ENCODE measurements around the gene PDS5B. TPM values are rescaled to one million over a fixed set of nuclear protein-coding genes. Genes with fewer than 3 reads are reported as not detected.

PDS5B gene
- total RNA-seq, 4 donors from 2014 or later = 37.1 to 78.9 (median 44.9) TPM

DNA sequence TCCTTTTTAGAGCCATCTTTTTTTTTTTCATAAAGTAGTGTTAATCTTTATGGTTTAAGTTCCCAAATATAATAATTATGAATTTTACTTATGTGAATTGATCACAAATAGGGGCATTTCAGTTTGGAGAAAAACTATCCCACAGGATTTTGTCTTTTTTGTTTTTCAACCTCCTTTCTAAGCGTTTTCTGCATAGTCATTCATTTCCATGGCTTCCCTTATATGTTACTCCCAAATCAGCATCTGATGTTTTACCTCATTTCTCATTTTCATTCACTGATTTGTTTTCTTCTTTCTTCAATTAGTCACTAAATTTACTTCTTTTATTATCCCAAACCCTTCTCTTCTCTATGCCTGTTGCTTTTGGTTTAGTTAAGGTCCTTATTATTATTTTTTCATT, 24.7 kb downstream of the PDS5B start:
- no peak for ATAC-seq
- Histone ChIP-seq H3K27me3 (no peaks in the 10 kb centered on the region), H3K4me3 (no peak overlapping the region), H3K27ac (no peak overlapping the region), H3K36me3 (no peaks in the 10 kb centered on the region), H3K4me1 (peaks cover 0 to 23% (median 0%) of the 10 kb centered on the region in 3 donors), H3K9me3 (peaks cover 0 to 11% (median 0%) of the 10 kb centered on the region in 3 donors)
- no peak for TF ChIP-seq POLR2A (IDR thresholded peaks at IDR 0.05)
- no peak for TF ChIP-seq CTCF (IDR thresholded peaks at IDR 0.05)
- TF ChIP-seq EP300 (IDR thresholded peaks at IDR 0.05) = no peak
- TF ChIP-seq POLR2AphosphoS5 (IDR thresholded peaks at IDR 0.05) = no peak
- 77 to 89% methylated on average over 1 of the region's 1 CpG for WGBS, 2 donors (ENCODE audit: low coverage in 1 of 2)

GRCh38 chr13:32616883-32617511, 30.7 kb downstream of the PDS5B start:
- no peak for TF ChIP-seq EP300 (IDR thresholded peaks at IDR 0.05)
- TF ChIP-seq POLR2A (IDR thresholded peaks at IDR 0.05) = no peak
- no peak for TF ChIP-seq POLR2AphosphoS5 (IDR thresholded peaks at IDR 0.05)
- no peak for TF ChIP-seq CTCF (IDR thresholded peaks at IDR 0.05)
- 60 to 74% methylated on average over 5 of the region's 5 CpGs for WGBS, 2 donors (ENCODE audit: low coverage in 1 of 2)
- Histone ChIP-seq H3K4me1 (peaks cover 0 to 27% (median 0%) of the 10 kb centered on the region in 3 donors), H3K27ac (no peak overlapping the region), H3K27me3 (no peaks in the 10 kb centered on the region), H3K9me3 (no peaks in the 10 kb centered on the region), H3K4me3 (no peak overlapping the region), H3K36me3 (no peaks in the 10 kb centered on the region)
- no peak for ATAC-seq

DNA sequence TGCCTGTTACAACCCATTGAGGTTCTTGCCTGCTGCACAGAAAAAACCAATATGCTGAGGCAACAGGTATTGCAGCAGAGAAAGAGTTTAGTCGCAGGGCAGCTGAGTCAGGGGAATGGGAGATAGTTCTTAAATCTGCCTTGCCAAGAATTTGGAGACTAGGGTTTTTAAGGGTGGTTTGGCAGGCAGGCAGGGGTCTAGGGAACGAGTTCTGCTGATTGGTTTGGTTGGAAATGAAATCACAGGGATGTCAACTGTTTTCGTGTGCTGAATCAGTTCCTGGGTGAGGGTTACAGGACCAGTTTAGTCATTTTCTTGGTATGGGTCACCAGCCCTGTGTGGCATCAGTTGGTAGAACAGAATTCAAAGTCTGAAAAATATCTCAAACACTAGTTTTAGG, 36.6 kb downstream of the PDS5B start:
- peaks cover 0 to 10% (median 0%) of the 10 kb centered on the region in 3 donors for H3K9me3 ChIP-seq
- no peak overlapping the region for H3K27ac ChIP-seq
- no peak for TF ChIP-seq CTCF (IDR thresholded peaks at IDR 0.05)
- TF ChIP-seq POLR2AphosphoS5 (IDR thresholded peaks at IDR 0.05) = no peak
- no peak for TF ChIP-seq POLR2A (IDR thresholded peaks at IDR 0.05)
- no peaks in the 10 kb centered on the region for H3K27me3 ChIP-seq
- WGBS, 2 donors (ENCODE audit: low coverage in 1 of 2) = 83 to 96% methylated on average over 1 to 3 of the region's 3 CpGs
- H3K4me3 ChIP-seq = no peak overlapping the region
- no peak for ATAC-seq
- H3K36me3 ChIP-seq = no peaks in the 10 kb centered on the region
- peaks cover 0 to 58% (median 7%) of the 10 kb centered on the region in 3 donors for H3K4me1 ChIP-seq

- Histone ChIP-seq H3K36me3 (no peaks in the 10 kb centered on the region), H3K27me3 (no peaks in the 10 kb centered on the region), H3K9me3 (peaks cover 0 to 10% (median 0%) of the 10 kb centered on the region in 3 donors), H3K27ac (no peak overlapping the region), H3K4me3 (no peak overlapping the region), H3K4me1 (peaks cover 0 to 66% (median 7%) of the 10 kb centered on the region in 3 donors)
- ATAC-seq = no peak
- 60 to 80% methylated on average over 1 of the region's 1 CpG for WGBS, 2 donors (ENCODE audit: low coverage in 1 of 2)
- no peak for TF ChIP-seq POLR2AphosphoS5 (IDR thresholded peaks at IDR 0.05)
- TF ChIP-seq CTCF (IDR thresholded peaks at IDR 0.05) = no peak
- TF ChIP-seq EP300 (IDR thresholded peaks at IDR 0.05) = no peak
- no peak for TF ChIP-seq POLR2A (IDR thresholded peaks at IDR 0.05)
Measured at GRCh38 chr13:32624441-32624840, 38.2 kb downstream of the PDS5B start.

GRCh38 chr13:32627793-32628192, 41.5 kb downstream of the PDS5B start:
- Histone ChIP-seq H3K27ac (no peak overlapping the region), H3K4me3 (no peak overlapping the region), H3K4me1 (peaks cover 0 to 65% (median 7%) of the 10 kb centered on the region in 3 donors), H3K36me3 (peaks cover 0 to 4% of the 10 kb centered on the region in 2 donors), H3K27me3 (no peaks in the 10 kb centered on the region), H3K9me3 (peaks cover 0 to 7% (median 0%) of the 10 kb centered on the region in 3 donors)
- no peak for ATAC-seq
- no peak for TF ChIP-seq EP300 (IDR thresholded peaks at IDR 0.05)
- TF ChIP-seq CTCF (IDR thresholded peaks at IDR 0.05) = no peak
- no peak for TF ChIP-seq POLR2A (IDR thresholded peaks at IDR 0.05)
- no peak for TF ChIP-seq POLR2AphosphoS5 (IDR thresholded peaks at IDR 0.05)
- 27 to 67% methylated on average over 1 of the region's 1 CpG for WGBS, 2 donors (ENCODE audit: low coverage in 1 of 2)

Data from gastroesophageal sphincter (tissue), 4 donors.